Testis (tissue), 2 donors: Measurements from ENCODE around the gene FYN.

Experiments used
- POLR2A ChIP-seq: fragments of 450-650 bp; IDR thresholded peaks from one replicate; pipeline ENCODE4 v1.6.1; 2017; ENCODE audit warnings: antibody characterized with exemption, mild to moderate bottlenecking, moderate library complexity
- TF ChIP-seq, protein P1 (sequence below), 3 experiments: fragments of 450-650 bp in 2 of 3; fragments of 200-600 bp in 1 of 3; sonication (generic) in 1 of 3; IDR thresholded peaks; one replicate each; pipeline ENCODE4 v1.5.1; 2016 to 2019; ENCODE audit warnings: antibody characterized with exemption in 3 of 3, mild to moderate bottlenecking in 2 of 3, moderate library complexity in 1 of 3

DNA sequence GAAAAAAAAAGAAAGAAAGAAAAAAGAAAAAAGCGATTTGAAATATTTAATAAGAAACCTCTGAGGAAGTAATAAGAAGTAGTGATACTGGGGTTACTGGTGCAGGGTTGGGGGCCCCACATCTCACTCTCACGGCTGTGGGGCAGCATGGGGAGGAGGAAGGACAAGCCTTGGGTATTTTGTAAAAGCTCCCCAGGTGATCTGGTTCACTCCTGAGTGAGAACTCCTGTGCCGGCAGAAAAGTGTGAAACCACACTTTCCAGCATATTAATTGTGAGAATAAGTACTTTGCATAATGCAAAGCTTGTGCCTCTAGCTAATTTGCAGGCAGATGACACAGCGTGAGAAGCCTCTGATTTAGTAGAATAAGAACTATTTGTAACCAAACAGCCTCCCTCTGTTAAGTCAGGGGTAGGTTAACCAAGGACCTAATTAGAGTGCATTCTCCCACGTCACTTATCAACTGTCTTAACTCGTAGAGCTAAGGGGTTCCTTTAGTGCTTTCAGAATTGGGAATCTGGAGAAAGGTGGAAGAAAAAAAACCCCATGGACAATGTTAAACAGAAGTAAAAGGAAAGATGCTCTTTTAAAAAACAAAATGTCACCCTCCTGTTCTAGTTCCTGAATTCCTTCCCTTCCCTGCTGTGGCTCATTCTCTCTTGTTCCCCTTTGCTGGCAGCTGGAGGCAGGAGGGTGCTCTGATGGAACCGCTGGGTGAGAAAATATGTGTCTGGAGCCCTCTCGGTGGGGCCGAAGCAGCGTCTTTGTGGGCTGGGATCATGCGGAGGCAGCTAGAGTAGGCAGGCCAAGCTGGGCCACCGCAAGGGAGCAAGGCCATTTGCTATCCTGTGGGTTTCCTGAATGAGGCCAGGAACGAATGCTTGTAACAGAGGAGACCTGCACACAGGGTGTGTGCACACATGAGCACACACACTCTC, 108.7 kb downstream of the FYN start:
- TF ChIP-seq, protein P1, sequence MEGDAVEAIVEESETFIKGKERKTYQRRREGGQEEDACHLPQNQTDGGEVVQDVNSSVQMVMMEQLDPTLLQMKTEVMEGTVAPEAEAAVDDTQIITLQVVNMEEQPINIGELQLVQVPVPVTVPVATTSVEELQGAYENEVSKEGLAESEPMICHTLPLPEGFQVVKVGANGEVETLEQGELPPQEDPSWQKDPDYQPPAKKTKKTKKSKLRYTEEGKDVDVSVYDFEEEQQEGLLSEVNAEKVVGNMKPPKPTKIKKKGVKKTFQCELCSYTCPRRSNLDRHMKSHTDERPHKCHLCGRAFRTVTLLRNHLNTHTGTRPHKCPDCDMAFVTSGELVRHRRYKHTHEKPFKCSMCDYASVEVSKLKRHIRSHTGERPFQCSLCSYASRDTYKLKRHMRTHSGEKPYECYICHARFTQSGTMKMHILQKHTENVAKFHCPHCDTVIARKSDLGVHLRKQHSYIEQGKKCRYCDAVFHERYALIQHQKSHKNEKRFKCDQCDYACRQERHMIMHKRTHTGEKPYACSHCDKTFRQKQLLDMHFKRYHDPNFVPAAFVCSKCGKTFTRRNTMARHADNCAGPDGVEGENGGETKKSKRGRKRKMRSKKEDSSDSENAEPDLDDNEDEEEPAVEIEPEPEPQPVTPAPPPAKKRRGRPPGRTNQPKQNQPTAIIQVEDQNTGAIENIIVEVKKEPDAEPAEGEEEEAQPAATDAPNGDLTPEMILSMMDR (IDR thresholded peaks at IDR 0.05): no peak
- no peak for TF ChIP-seq POLR2A
